Subcutaneous abdominal adipose tissue (tissue), 5 donors: ENCODE results near the gene CLMP.
"Not testable (repeated sequence)": the region's sequence is repeated elsewhere in the genome, so short reads cannot be mapped to it uniquely, and the experiment has no call there.

Source experiments
- H3K27ac ChIP-seq: one replicate; pipeline ENCODE4 v1.7.0; 2013; ENCODE audit warnings: low read depth, mild to moderate bottlenecking, inconsistent platforms, low read length, moderate library complexity
- H3K27me3 ChIP-seq, 5 donors: one replicate each; pipeline ENCODE4 v1.7.0; 2013; ENCODE audit warnings: low read length in 5 of 5, inconsistent platforms in 1 of 5; ENCODE audit not compliant: control insufficient read depth in 5 of 5, insufficient read depth in 4 of 5
- H3K36me3 ChIP-seq, 5 donors: one replicate each; pipeline ENCODE4 v1.7.0; 2013; ENCODE audit warnings: low read length in 5 of 5; ENCODE audit not compliant: control insufficient read depth in 5 of 5, insufficient read depth in 5 of 5
- H3K4me1 ChIP-seq, 5 donors: one replicate each; pipeline ENCODE4 v1.7.0; 2013; ENCODE audit warnings: low read length in 5 of 5, mild to moderate bottlenecking in 3 of 5, moderate library complexity in 1 of 5; ENCODE audit not compliant: control insufficient read depth in 5 of 5, insufficient read depth in 5 of 5
- H3K4me3 ChIP-seq, 5 donors: one replicate each; pipeline ENCODE4 v1.7.0; 2013; ENCODE audit warnings: low read length in 5 of 5, low read depth in 1 of 5
- H3K9ac ChIP-seq, 5 donors: one replicate each; pipeline ENCODE4 v1.7.0; 2013; ENCODE audit warnings: low read length in 5 of 5, mild to moderate bottlenecking in 4 of 5, moderate library complexity in 3 of 5
- H3K9me3 ChIP-seq, 5 donors: one replicate each; pipeline ENCODE4 v1.7.0; 2013; ENCODE audit warnings: low read length in 5 of 5; ENCODE audit not compliant: control insufficient read depth in 5 of 5
- donor health status: healthy.
- donor health status: healthy.
- donor health status: healthy.
- donor health status: healthy.
- donor health status: healthy.

The CLMP gene

DNA sequence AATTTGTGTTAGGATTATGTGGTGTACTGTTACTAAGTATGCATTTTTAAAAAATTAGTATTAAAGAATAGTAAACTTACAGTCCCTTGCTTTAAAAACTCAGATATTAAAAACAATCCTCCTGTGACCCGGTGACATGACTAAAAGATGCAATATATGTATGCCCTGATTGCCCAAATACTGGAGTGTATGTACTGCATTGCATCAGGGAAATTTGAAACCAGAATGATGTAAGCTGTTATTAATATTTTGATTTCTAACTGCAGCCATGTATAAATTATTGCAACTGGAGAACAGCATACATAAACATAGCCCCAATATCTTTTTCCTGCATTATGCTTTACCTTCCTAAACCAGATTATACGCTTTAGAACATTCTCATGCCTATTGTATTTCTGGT lies 129.4 kb downstream of the CLMP start:
- Histone ChIP-seq H3K27ac (peak overlapping the region; percentile 41), H3K9me3 (no peaks in the 10 kb centered on the region), H3K36me3 (peaks cover 2 to 11% (median 4%) of the 10 kb centered on the region in 5 donors), H3K9ac (no peak overlapping the region), H3K27me3 (no peaks in the 10 kb centered on the region), H3K4me3 (no peak overlapping the region), H3K4me1 (peaks cover 0 to 49% (median 35%) of the 10 kb centered on the region in 5 donors)

DNA sequence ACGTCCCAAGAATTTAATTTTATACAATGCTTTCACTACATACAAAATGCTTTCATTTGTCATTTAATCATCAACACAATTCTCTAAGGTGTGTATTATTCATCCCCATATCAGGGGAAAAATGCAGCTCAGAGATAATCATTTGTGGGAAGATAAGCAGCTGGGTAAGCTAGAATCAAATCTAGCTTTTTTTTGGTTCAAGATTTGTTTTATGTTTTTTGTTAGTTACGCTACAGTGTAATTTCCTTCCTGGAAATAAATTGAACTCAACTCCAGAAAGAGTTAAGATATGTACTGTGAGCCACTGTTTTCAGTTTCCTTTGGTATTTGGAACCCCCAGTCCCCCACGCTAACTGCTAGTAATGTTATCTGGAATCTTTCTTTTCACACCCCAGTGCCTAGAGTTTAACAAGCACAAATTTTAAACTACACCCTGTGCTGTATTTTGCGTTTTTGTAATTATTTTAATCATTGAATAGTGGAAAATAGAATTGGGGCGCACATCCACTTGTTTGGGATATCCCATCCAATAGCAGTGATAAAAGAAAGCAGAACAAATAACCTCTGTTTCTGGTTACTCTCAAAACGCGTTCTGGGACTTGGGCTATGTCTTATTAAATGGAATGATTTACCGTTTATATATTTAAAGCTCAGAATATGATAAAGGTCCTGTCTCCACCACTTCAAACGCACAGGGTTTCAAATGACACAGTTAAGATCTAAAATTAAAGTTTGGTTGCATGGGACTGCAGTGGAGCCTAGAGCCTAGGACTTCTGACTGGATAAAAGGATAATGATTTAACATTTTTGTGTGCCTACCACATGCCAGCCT lies 131.0 kb downstream of the CLMP start:
- peaks cover 6 to 54% (median 47%) of the 10 kb centered on the region in 5 donors for H3K4me1 ChIP-seq
- no peaks in the 10 kb centered on the region for H3K9me3 ChIP-seq
- peak overlapping the region; percentile 82 to 99 (median 95) for H3K4me3 ChIP-seq
- peak overlapping the region; percentile 82 to 100 (median 99) for H3K9ac ChIP-seq
- H3K36me3 ChIP-seq: peaks cover 4 to 24% (median 17%) of the 10 kb centered on the region in 5 donors
- no peaks in the 10 kb centered on the region for H3K27me3 ChIP-seq
- H3K27ac ChIP-seq: peak overlapping the region; percentile 100

DNA sequence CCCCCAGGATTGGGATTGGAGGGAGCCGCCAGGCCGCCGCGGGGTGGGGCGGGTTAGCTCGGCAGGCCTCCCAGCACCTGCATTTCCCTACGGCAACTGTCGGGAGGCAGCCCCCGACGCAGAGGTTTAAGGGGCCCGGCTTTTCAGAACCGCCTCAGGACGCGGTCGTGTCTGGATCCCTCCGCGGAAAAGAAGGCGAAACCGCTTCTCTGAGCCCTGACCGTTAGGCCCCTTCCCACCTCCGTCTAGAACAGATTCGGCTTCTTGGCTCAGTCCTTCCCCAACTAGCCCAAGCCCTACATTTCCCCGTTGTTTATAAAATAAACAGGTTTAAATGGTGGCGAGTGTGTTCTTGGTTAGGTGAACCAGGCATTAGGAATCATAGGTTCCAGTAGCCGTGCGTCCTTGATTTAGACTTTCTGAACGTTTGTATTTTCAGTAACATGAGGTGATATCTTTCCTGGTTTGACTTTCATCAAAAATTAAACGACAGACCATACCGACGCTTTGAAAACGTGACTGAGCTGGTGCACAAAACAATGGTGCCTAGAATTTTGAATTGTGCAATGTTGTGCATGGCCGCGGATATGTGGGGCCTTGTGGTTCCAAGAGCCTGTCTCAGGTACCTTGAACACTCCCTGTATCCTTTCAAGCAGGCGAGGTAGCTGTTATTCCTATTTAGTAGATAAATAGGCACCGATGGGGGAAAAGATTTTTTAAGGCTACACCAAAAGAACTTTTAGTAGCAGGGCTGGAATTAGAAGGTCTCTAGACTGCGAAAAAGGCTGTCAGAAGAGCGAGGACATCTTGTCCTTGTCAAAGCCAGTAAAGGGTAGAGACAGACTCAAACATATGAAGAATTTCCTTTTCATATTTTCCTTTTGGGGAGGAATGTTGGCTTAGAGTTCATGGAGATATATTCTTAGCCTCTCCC lies 131.9 kb downstream of the CLMP start:
- no peaks in the 10 kb centered on the region for H3K9me3 ChIP-seq
- peaks cover 11 to 62% (median 56%) of the 10 kb centered on the region in 5 donors for H3K4me1 ChIP-seq
- H3K4me3 ChIP-seq: peak overlapping the region; percentile 82 to 99 (median 95)
- peaks cover 13 to 32% (median 26%) of the 10 kb centered on the region in 5 donors for H3K36me3 ChIP-seq
- peak overlapping the region; percentile 100 for H3K27ac ChIP-seq
- H3K27me3 ChIP-seq: no peaks in the 10 kb centered on the region
- peak overlapping the region; percentile 82 to 100 (median 99) for H3K9ac ChIP-seq

DNA sequence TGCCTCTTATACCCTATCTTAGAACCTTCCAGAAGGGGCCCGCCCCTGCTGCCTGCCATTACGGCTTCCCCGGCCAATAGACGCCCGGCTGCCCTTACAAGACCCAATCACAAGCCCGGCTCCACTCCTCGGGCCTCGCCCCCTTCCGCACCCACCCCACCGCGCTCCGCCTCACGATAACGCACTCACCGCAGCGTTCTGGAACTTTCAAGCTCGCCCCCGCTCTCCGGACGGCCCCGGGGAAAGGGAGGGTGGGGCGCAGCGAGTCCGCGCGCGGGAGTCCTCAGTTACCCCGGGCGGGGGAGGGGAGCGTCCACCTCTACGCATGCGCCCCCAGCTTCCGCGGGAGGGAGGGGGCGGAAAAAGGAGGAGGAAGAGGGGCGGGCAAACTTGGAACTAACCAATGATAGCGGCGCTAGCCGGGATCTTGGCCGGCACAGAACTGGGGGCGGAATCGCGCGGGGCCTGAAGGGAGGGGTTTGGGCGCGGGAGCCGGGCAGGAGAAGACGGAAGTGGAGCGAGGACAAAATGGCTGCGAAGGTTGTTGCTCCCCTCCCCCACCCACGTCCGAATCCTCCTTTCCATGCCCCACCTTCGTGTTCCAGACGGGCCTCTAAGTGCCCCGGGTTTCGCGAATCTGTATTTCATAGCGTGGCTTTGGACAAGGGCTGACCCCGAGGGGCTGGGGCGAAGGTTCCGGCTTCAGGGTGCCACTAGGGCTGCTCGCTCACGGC lies 132.7 kb downstream of the CLMP start:
- peak overlapping the region; percentile 100 for H3K27ac ChIP-seq
- H3K9me3 ChIP-seq: no peaks in the 10 kb centered on the region
- peak overlapping the region; percentile 82 to 100 (median 99) for H3K9ac ChIP-seq
- H3K36me3 ChIP-seq: peaks cover 19 to 41% (median 35%) of the 10 kb centered on the region in 5 donors
- peaks cover 11 to 69% (median 61%) of the 10 kb centered on the region in 5 donors for H3K4me1 ChIP-seq
- H3K27me3 ChIP-seq: no peaks in the 10 kb centered on the region
- peak overlapping the region; percentile 91 to 99 (median 97) for H3K4me3 ChIP-seq

DNA sequence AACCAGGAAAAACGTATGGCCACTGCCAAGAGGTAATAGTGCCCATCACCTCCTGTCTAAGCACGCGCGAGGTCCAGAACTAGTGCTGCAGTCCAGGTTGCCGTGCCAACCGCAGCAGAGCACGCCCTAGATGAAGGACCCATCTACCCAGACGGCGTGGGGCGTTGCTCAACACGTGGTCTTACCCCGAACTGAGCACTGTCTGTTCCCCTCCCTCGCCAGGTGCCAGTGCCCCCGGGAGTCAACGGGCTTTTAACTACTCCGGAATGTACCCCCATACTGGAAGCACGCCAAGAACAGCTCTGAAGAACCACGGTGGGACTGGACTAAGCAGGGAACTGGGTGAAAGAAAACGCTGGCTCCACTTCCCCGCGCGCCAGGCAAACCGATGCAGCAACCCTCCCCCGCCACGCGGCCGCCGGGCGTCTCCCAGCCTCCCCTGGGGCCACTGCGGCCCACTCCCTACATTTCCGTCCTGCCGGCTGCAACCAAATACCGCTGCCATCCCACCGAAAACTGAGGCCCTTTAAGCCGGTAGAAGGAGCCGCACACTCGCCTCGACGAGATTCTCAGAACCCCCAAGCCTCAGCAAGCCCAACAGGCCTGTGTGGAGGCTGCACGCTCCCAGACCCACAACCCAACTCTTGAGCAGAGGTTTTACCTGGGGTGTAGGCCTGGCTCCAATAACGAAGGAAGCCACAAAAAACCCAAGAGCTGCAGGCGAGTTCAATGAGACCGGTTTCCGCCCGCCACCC lies 133.5 kb downstream of the CLMP start, which contains the start of gene HSPA8:
Gene HSPA8, minus strand, starts transcription at position 734 of the 755 bp plus-strand sequence. CDS start 812 bp downstream, outside the sequence.
- Histone ChIP-seq H3K9ac (peak within 1 kb of the TSS; percentile 88 to 100 (median 99)), H3K9me3 (no peaks in the 10 kb centered on the region), H3K4me3 (peak within 1 kb of the TSS; percentile 91 to 99 (median 97)), H3K27ac (peak within 1 kb of the TSS; percentile 100), H3K27me3 (no peaks in the 10 kb centered on the region), H3K36me3 (peaks cover 27 to 48% (median 42%) of the 10 kb centered on the region in 5 donors), H3K4me1 (peaks cover 11 to 76% (median 68%) of the 10 kb centered on the region in 5 donors)

DNA sequence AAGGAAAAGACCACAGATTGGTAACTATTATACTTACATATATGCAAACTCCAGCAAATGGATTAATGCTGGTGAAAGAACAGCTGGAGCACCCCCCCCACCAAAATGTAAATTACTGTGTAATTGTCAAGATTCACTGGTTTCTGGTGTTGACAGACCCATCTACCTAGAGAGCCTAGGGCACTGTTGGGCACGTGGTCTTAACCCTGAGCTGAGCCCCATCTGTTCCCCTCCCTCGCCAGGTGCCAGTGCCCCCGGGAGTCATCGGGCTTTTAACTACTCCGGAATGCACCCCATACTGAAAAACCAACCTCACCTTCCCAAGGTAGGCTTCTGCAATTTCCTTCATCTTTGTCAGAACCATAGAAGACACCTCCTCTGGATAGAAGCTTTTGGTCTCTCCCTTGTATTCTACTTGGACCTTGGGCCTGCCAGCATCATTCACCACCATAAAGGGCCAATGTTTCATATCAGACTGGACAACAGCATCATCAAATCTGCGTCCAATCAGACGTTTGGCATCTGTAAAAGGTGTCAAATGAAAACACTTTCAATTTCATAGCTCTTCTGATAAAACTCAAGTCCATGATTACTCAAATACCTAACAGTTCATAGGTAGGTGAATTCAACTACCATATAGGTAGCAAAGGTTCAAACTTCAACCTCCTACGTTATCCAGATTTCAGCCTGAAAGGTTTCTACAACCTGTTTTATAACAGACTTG lies 134.6 kb downstream of the CLMP start:
- Histone ChIP-seq H3K27me3 (no peaks in the 10 kb centered on the region), H3K27ac (peak overlapping the region; percentile 100), H3K4me1 (peaks cover 11 to 74% (median 64%) of the 10 kb centered on the region in 5 donors), H3K9me3 (no peaks in the 10 kb centered on the region), H3K9ac (peak overlapping the region; percentile 87 to 97 (median 94)), H3K4me3 (peak overlapping the region; percentile 91 to 99 (median 97)), H3K36me3 (peaks cover 32 to 60% (median 53%) of the 10 kb centered on the region in 5 donors)

DNA sequence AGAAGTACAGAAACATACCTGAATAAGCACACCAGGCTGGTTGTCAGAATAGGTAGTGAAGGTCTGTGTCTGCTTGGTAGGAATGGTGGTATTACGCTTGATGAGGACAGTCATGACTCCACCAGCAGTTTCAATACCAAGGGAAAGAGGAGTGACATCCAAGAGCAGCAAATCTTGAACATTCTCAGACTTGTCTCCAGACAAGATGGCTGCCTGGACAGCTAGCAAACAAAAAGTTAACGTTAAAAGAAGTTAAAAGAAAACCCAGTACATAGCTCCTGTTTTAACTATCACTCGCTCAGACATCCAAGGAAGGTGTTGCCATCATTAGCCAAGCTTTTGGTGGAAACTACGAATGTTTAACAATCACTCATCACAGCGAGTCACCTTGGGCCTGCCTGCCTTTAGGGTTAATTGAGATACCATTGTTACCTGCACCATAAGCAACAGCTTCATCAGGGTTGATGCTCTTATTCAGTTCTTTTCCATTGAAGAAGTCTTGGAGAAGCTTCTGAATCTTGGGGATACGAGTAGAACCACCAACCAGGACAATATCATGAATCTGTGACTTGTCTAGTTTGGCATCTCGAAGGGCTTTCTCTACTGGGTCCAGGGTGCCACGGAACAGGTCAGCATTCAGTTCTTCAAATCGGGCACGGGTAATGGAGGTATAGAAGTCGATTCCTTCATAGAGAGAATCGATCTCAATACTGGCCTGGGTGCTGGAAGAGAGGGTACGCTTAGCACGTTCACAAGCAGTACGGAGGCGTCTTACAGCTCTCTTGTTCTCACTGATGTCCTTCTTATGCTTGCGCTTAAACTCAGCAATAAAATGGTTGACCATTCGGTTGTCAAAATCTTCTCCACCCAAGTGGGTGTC lies 135.8 kb downstream of the CLMP start:
- Histone ChIP-seq H3K4me1 (peaks cover 11 to 75% (median 59%) of the 10 kb centered on the region in 5 donors), H3K36me3 (peaks cover 35 to 70% (median 61%) of the 10 kb centered on the region in 5 donors), H3K9ac (peak overlapping the region in 3 of 5 donors; percentile 20 to 94 (median 40)), H3K27ac (peak overlapping the region; percentile 39), H3K4me3 (peak overlapping the region; percentile 15 to 99 (median 97))
- H3K9me3 ChIP-seq, H3K27me3 ChIP-seq: not testable (repeated sequence)
